Stimulated activated CD4-positive, alpha-beta T cell treated with anti-CD3 and anti-CD28 coated beads, Interleukin-1b, Interleukin-23, amount 100 ng/mL, for 48 hours (primary cell): ENCODE data around the gene TCHP.
"Not testable (repeated sequence)": the region's sequence is repeated elsewhere in the genome, so short reads cannot be mapped to it uniquely, and the experiment has no call there.

Source experiments
- DNase-seq: peaks from one replicate; pipeline ENCODE4 v3.0.0-alpha.2; 2020

TCHP gene

DNA sequence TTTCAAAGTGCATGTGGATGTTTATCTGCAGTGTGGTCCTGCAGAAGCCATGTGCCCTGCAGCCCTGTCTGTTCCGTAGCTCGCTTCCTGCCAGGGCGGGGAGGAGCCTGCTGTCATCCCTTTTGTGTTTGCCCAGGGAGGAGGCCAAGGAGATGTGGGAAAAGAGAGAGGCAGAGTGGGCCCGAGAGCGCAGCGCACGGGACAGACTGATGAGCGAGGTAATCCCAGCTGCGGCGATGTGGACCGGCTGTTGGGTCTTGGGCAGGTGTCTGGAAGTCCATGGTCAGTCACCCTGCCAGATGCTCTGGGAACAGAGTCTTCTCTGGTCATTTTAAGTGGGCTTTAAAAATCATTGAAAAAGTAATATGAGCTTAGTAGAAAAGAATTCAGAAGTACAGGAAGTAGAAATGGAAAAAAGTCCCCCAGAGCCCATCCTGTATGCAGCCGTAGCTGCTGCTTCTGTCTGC lies 12.8 kb downstream of the TCHP start:
- no peak for DNase-seq

DNA sequence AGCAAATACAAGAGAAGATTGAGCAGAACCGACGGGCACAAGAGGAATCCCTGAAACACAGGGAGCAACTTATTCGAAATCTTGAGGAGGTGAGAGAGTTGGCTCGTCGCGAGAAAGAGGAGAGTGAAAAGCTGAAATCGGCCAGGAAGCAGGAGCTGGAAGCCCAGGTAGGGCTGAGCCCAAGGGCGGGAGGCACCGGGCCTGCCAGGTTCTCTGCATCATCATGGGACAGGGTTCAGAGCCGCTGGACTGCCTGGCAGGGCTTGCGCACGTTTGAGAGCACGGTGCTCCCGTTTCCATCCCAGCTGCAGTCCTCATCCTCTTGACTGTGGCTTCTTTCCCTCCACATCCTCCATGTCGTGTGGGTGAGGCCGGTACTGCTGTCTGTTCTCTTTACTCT lies 14.4 kb downstream of the TCHP start:
- no peak for DNase-seq

DNA sequence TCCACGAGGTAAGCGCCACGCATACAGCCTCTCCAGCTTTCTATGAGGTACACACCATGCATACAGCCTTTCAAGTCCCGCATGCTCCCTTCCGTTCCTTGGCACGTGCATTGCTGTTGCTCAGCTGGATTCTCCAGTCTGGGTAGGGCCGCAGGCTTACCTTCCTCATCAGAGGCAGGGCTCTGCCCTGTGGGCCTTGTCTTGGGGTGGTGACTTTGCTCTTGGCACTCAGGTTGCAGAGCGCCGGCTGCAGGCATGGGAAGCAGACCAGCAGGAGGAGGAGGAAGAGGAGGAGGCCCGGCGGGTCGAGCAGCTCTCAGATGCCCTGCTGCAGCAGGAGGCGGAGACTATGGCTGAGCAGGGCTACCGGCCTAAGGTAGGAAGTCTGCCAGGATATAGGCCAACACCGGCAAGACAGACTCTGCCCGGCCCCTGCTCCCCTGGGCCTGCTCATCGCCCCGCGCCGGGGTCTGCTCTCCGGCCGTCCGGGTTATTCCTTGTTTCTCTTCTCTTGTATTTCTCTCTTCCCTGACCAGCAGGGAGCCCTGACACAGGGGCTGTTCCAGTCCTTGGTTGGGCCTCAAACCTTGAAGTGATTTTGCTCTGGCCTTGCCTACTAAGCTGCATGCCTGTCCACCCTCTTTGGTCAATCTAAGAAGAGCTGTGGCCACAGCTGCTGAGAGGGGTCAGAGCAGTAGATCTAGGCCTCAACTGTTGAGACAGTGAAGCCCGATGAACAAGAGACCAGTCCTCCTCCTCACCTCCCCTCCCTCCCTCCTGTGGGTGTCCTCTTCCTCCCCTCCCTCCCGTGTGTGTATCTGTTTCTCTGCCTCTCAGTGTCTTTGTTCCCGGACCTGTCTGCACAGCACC lies 15.3 kb downstream of the TCHP start:
- DNase-seq = no peak

DNA sequence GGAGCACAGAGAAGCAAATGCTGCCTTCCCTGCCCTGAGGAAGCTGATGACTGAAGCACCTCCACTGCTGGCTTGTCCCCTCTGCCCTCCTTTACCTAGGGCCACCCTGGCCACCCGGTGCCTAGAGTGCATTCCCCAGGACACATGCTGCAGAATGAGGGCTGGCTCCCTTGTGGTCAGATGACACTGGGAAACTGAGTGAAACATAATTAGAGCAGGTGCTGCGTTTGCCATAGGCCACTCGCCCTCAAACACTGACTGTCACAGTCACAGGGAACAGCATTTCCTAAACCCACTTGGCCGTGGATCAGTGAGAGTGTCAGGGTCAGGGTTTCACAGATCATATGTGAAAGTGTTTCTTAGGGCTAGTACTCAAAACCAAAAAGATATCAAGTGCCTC lies 16.0 kb downstream of the TCHP start:
- no peak for DNase-seq

DNA sequence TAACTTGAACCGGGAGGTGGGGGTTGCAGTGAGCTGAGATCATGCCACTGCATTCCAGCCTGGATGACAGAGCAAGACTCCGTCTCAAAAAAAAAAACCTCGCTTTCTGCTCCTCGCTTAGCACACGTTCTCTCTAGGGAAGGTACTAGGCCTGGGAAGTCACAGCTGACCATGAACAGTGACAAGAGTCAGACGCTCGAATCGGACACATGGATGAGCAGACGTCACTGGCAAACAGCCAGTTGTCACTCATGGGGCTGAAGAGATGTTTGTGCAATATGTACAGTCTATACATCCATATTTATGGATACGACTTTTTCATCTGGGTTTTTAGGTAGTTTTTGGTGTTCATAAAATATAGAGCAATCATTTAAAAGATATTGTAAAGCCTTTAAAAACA lies 19.4 kb downstream of the TCHP start:
- no peak for DNase-seq

DNA sequence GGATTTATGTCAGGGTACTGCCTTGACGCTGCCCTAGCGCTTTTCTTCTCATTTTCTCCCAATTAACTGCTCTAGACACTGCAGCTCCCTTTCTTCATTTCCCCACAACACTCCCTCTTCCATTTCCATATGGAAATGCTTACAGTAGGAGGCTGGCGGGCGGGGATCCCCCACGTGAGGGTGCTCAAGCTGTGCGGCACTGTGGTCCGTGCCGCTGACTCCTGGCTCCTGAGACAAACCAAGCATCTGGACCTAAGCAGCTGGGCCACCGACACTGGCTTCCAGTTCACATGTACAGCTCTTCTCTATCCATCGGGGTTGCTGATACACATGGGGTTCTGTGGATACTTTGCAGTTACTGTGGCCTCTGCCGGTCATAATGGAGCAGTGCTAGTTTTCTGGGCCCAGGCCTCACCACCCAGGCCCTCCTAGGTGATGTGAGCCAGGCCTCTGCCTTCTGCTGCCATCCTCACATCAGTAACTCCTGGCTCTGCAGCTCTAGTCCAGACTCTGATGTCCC lies 20.2 kb downstream of the TCHP start:
- DNase-seq = no peak

DNA sequence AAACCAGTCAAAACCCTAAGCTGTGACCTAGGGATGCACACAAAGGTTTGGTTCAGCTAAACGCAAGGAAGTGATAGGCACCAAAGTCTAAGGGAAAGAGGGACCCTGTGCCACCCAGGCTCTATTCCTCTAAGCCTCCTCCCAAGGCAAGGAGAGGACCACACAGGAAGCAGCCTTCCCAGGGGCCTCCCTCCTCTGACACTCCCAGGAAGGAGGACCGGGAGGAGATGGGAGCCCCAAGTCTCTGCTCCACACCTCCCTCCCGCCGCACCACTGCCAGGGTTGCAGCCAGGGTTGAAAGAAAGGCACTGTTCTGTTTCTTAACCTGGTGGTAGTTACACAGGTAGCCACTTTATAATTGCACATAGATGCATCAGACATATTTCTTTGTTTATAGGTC lies 21.9 kb downstream of the TCHP start:
- DNase-seq = no peak

DNA sequence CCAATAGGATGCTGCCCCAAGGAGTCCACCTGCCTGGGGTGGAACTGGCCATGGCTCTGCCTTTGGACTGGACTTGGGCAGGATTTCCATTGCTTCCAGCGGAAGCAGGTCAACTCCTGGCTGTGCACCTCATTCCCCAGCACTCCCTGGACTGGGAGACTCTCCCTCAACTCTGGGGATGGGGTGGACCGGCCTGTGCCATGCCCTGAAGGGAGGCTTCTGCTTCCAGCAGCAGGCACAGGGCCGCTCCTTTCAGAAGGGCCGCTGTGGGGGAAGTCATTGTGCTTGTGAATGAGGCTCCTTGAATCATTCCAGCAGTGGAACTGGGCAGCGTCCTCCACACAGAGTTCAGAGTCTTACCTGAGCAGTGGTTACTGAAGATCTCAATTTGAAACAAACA lies 23.0 kb downstream of the TCHP start:
- no peak for DNase-seq

DNA sequence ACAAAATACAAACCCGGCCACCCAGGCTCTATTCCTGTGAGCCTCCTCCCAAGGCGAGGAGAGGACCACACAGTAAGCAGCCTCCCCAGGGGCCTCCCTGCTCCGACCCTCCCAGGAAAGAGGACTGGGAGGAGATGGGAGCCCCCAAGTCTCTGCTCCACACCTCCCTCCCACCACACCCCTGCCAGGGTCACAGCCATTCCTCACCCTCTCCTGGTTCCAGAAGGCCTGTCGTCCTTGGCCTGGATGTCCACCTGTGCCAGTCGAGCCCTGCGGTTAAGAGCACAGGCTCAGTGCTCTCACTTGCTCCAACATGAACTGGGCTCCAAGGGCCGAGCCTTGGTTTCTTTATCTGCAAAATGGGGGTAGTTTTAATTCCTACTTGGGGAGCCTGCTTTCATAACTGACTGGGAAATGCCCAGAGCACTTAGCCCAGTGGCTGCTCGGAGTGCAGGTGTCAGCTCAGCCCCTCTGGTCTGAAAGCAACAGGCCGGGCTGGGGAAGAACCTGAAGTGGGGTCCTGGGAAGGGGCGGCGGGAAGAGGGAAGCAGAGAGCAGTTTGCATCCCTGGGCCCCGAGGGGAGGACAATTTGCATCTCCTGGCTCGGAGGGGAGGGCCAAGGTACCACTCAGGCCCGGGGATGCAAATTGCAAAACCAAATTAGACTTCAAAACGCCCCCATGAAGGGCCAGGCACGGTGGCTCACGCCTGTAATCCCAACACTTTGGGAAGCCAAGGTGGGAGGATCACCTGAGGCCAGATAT lies 23.6 kb downstream of the TCHP start:
- DNase-seq = no peak

DNA sequence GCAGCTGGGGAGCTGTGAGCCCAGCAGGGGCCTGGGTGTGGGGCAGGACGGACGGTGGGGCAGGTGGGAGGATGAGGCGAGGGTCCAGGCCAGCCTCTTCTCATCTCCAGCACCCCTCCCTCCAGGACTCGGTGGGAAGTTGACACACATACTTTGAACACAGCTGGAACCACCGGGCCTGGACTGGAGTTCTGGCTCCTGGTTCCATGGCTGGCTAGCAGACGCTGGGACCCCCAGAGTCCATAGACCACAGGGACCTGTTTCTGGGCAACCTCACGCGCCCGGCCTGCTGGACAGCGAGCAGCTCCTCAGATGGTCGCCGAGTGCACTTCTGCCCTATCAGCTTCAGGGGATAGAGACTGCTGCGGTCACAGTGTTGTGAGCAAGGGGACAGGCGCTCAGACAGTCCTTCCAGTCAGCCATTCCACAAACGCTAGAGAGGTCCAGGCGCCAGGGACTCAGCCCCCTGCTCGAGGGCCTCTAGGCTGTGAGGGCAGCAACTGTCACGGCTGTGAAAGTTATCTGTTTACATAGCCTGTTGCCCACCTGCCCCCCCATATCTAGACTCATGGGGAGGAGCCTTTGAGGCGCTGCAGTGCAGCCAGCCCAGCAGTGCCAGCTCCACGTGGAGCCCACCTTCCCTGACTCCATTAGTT lies 25.2 kb downstream of the TCHP start:
- no peak for DNase-seq

DNA sequence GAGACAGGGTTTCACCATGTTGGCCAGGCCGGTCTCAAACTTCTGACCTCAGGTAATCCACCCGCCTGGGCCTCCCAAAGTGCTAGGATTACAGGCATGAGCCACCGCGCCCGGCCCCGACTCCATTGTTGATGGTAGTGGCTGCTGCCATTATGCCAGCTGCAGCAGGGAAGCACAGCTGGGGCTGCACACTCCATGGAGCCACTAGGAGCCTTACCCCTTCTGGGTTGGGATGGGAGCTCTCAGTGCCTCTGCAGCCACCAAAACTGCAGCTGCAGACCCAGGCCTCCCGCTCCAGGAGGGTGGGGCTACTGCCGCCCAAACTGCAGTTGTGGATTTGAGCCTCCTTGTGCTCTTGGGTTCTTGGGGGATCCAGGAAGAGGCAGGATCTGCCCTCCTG lies 25.9 kb downstream of the TCHP start:
- DNase-seq = no peak

DNA sequence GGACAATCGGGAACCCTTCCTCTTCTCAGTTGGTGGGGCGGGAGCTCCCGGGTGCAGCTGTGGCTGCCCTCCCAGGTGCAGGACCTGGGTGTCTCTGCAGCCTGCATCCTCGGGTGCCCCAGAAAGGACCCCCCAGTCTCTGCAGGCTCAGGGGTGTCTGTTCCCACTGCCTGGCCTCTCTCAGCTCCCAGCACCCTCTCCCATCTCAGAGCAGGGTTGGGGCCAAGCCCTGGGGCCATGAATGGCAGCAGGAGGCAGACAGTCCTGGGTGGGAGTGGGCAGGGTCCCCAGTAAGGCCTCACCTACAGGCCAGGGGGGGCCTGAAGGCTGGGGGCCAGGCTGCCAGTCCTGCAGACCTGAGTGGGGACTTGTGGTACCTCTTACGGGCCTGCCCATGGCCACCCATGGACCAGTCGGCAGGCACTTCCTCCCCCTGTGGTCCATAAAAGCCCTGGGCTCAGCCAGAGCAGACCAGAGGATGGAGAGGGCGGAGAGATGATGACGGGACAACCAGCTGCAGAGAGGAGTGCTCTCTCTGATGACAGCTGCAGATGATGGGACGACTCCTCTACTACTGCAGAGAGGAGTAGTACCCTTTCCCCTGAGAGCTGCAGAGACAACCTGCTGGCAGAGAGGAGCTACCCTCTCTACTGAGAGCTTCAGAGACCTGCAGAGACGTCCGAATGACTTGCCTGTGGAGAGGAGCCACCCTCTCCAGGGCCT lies 26.6 kb downstream of the TCHP start:
- DNase-seq = no peak

DNA sequence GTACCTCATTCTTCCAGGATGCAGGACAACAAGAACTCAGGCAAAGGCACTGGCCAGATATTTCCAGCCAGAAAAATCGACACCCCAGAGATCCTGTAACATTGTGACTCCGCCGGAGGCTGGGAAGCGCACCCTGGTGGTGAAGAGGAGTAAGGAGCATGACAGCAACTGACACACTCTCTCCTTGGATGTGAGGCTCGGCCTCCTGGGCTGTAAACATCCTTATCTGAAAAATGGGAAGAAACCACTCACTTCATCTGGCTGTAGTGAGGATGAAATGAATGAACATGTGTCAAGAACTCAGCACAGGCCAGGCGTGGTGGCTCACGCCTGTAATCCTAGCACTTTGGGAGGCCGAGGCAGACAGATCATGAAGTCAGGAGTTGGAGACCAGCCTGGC lies 27.5 kb downstream of the TCHP start:
- DNase-seq = peak; percentile 30

DNA sequence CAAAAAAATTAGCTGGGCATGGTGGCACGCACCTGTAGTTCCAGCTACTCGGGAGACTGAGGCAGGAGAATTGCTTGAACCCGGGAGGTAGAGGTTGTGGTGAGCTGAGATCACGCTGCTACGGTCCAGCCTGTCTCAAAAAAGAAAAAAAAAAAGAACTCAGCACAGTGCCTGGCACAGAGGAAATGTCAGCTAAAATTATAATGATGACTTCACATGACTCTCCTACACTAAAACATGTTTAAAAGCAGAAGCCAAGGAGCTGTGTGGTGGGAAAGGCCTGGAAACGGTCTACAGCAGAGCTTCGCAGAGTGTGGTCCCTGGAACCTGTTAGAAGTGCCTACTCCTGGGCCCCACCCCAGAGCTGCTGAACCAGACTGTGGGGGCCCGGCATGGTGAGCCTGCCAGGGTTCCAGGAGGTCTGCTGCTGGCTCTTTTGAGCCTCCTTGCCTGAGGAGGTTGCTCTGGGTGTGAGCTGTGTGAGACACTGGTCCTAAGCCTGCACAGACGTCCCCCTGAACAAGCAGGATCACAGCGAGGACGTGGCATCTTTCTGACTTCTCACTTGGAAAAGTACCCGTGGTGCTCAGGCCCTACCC lies 28.1 kb downstream of the TCHP start:
- no peak for DNase-seq

DNA sequence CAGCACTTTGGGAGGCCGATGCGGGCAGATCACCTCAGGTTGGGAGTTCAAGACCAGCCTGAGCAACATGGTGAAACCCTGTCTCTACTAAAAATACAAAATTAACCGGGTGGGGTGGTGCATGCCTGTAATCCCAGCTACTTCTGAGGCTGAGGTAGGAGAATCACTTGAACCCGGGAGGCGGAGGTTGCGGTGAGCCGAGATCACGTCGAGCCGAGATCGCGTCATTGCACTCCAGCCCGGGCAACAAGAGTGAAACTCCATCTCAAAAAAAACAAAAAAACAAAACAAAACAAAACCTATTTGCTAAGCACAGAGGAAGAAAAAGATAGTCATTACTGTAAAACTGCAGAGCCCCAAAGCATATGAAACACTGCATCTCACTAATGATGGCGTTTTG lies 29.3 kb downstream of the TCHP start:
- not testable (repeated sequence) for DNase-seq

DNA sequence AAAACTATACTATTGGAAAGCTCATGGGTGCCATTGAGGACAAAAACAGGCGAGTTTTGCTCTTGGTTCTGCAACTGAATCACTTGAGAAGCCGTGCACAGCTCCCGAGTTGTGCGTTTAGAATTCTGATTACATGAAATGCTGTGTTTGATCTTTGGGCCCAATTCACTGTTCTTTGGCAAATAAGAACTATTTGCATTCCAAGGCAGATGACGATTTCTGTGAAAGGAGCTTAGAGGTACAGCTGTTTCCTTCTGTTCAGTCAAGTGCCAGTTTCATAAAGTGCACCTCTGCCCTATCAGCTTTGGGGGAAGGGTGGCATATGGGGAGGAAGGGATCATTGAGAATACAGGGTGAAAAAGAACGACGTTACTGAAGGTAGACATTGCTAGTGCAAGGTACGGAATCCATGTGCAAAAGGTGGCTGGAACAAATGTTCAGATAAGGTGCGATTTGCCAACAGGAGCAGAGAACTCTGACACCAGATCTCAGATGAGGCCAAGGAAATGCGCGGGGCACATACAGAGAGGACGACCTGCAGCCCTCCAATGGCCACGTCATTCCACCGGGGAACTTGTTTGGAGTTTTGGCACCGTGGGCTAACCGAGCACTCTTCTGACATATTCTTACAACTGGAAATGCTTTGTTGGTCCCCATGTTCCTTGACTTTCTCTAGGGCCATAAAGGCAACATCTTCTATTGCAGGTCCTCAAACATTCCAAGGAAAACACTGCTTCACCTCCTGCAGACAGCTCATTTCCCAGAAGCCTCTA lies 30.1 kb downstream of the TCHP start:
- DNase-seq = no peak

DNA sequence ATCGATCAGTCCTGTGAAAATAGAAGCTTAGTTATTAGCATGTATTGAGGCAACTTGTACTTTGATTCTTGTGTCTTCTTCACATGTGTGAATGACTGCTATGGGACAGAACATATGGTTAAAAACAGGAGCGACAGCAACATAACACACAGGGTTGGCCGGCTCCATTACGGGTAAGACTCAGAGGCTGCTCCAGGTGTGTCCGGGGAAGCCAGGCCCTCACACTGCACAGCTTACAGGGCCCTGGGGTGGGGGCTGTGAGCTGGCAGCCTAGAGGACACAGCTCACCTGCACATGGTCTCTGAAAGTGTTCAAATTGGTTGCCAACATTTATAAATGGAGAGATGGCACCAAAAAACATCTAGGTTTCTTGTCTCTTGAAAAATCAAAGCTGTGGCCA lies 31.1 kb downstream of the TCHP start:
- no peak for DNase-seq

DNA sequence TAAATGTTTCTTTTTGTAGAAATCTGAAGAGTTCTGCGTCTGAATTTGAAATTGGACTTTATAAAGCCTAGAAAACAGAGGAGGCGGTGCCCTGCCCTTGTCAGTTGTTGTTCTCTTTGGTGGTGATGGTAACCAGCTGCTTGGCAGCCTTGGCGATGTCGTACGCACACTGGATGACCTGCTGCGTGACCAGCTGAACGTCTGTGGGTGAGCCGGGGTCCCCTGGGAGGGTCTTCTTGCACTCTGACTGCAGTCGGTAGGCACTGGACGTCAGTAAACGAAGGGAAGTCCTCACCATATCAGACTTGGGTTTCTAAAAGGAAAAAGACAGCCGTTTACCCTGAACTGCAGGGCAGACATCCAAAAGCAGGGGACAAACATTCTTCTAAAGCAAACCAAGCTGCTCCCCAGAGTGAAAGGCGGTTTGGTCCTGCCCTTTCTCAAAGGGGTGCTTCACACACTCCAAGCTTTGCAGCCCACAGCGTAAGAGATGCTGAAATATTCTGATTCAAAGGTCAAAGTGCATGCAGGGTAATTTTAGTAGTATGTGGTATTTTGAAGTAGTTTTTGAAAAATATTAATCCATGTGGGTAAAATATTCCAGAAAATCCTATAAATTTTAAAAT lies 32.9 kb downstream of the TCHP start:
- DNase-seq = no peak

DNA sequence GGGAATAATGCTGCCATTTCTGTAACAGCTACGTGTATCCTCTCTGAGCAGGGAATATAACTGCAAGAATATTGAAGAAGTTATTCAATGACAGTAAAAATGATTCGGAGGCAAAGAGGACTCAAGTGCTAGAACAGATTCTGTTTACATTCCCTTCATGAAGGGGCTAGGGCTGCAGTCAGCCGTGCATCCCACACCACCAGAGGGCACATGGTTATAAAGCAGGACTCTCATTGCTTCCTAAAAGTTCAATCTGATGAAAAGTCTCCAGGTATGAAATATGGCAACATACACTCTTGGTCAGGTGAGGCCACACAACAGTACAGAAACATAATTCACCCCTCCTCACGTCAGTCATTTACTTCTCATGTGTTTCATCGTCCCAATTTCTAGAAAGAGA lies 34.0 kb downstream of the TCHP start:
- no peak for DNase-seq

DNA sequence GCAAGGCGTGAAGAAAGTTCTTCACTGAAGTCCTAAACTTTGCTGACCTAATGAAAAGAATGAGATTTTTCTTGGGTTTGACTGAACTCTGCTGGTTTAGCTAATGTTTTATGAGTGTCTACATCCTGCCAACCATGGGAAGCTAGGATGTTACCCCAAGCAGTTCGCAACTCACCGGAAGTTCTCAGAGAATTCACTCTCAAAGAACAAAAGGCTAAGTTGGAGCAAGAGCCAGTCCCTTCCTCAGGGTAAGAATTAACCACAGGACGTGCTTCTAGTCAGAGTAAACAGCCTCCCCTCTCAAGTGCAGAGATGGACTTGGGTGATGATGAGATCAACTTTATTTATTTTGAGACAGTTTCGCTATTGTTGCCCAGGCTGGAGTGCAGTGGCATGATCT lies 37.3 kb downstream of the TCHP start:
- DNase-seq = no peak

DNA sequence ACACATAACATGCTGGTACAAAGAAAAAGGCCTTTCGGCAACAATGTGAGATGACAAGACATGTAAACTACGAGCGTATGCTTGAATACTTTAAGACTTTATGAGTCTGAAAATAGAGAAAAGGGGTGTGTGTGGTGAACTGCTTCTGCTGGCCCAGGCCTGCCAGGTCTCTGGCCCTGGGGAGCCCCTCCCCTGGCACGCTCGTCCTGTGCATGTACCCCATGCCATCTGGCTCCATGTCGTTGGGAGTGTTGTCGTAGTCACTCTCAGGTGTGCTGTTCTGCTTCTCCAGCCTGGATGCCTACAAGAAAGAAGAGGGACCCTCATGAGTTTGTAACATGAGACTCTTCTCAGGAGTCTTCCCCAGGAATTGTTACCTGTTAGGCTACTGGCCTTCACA lies 38.9 kb downstream of the TCHP start:
- DNase-seq = no peak
